ENCODE results near the gene ZNF835. TPM values are rescaled to one million over a fixed set of nuclear protein-coding genes. Genes with fewer than 3 reads are reported as not detected.

ZNF835 gene
- polyA plus RNA-seq, 2 of the 4 experiments (the other 2 are of a cell fraction), result not detected

DNA sequence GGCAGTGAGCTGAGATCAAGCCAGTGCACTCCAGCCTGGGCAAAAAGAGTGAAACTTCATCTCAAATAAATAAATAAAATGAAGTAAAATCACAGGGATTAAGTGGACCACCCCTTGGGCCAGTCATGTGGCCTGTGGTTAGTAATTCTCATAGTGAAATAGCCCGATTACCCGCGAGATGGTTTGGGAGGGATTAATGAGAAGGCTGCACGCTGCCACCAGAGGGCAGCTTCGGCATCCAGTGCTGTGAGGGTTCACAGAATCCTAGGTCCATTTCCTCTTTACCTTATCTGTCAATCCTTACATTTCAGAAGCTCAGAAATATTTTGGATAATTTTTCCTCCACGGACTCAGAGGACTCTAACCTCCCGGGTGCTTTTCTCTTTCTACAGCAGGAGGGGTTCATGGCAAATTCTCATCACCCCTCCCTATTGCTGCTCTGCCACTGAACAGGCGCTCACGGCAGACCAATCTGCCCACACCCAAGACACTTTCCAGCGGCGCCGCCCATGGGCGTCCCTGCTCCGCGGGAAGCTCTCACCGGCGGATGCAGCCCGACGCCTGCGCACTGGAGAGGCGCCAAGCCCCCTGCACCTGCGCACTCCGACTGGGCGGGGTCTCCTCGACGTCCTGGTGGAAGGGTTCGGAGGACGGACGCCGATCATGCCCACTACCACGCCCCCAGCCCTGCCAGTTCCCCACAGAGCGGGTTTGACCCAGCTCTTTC is 11.0 kb downstream of the ZNF835 start:
- H3K9me3 ChIP-seq, result peaks cover 49% of the 10 kb centered on the region
- H3K4me1 ChIP-seq, result no peaks in the 10 kb centered on the region
- ATAC-seq, result no peak
- no peak overlapping the region for H3K4me2 ChIP-seq
- DNase-seq (ENCODE audit: low read depth in 1 of 2, low spot score in 1 of 2), result no peak
- ChIA-PET CTCF (interaction anchor here (1.1 kb wide), 1 partner anchor 18 kb away, joined by 3 read pairs; no protein-coding TSS in a partner anchor), POLR2A (no interaction called here)
- WGBS (ENCODE audit: missing lambda C conversion rate), result 61% methylated on average over 23 of the region's 32 CpGs
- TF ChIP-seq, protein P1, sequence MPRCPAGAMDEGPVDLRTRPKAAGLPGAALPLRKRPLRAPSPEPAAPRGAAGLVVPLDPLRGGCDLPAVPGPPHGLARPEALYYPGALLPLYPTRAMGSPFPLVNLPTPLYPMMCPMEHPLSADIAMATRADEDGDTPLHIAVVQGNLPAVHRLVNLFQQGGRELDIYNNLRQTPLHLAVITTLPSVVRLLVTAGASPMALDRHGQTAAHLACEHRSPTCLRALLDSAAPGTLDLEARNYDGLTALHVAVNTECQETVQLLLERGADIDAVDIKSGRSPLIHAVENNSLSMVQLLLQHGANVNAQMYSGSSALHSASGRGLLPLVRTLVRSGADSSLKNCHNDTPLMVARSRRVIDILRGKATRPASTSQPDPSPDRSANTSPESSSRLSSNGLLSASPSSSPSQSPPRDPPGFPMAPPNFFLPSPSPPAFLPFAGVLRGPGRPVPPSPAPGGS (IDR thresholded peaks at IDR 0.05), result no peak
- TF ChIP-seq EHF (CRISPR knock-in tag; IDR thresholded peaks at IDR 0.05) (no peak), ZNF302 (CRISPR knock-in tag; IDR thresholded peaks at IDR 0.05) (no peak), HEYL (CRISPR knock-in tag; IDR thresholded peaks at IDR 0.05) (no peak), CEBPB (IDR thresholded peaks at IDR 0.05) (no peak), MAFK (IDR thresholded peaks at IDR 0.05; ENCODE audit: partially characterized antibody) (no peak), RAD21 (conservative IDR thresholded peaks at IDR 0.05 in 1 of 2, IDR thresholded peaks at IDR 0.05 in 1 of 2) (0 out of 5 replicates have a peak, but pooled peaks of 1 of the 2 experiments have one; percentile 15), EP300 (IDR thresholded peaks at IDR 0.05) (no peak)
- H3K4me3 ChIP-seq, result no peak overlapping the region
- no peak for FAIRE-seq
- H3K27ac ChIP-seq, result no peak overlapping the region

DNA sequence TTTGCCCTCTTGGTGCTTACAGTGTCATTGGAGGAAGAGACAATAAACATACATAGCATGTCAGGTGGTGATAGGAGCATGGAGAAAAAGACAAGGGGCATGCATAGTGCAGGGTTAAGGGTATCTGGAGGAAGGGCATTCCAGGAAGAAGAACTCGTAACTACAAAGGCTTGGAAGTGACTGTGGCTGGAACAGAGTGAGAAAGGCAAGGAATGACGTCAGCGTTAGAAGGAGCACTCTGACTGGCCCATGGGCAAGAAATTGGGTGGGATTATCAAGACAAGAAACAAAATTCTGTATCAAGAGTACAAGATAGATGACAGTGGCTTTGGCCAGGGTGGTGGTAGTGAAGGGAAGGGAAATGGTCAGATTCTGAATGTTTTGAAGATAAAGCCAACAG is 17.4 kb downstream of the ZNF835 start:
- FAIRE-seq, result no peak
- under 1% methylated on average over 3 of the region's 3 CpGs for WGBS (ENCODE audit: missing lambda C conversion rate)
- POLR2A ChIA-PET, result no interaction called here

DNA sequence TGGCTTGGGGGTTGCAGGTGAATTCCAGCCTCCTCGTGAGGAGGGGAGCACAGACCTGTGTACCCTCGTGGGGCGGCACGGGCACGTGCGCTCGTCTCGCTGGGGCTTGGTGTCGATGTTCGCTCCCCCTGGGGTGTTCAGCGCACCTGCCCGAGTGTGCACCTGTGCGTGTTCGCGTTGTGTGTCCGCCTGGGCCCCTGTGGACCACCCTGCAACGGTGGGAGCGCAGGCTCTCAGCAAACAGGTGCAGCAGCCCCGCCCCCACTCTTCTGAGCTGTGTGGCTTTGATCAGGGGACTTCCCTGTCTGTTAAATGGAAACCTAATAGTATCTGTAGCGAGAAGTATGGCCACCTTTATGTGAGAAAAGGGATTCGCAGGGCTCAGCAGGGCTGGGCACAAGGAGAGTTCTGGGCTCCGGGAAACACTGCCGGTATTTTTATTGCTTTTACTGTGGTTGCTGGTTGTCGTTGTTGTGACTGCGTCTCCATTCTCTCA is 28.0 kb downstream of the ZNF835 start:
- ChIA-PET CTCF (no interaction called here), POLR2A (no interaction called here)
- WGBS (ENCODE audit: missing lambda C conversion rate), result 52% methylated on average over 20 of the region's 25 CpGs
- no peak for DNase-seq (ENCODE audit: low read depth in 1 of 2, low spot score in 1 of 2)
- no peak overlapping the region for H3K4me3 ChIP-seq
- TF ChIP-seq CEBPB (IDR thresholded peaks at IDR 0.05) (no peak), RCOR1 (IDR thresholded peaks at IDR 0.05; ENCODE audit: low read depth, low read length) (no peak), POLR2A (IDR thresholded peaks at IDR 0.05; ENCODE audit: low read length) (no peak), EHF (CRISPR knock-in tag; IDR thresholded peaks at IDR 0.05) (no peak), CHD2 (IDR thresholded peaks at IDR 0.05; ENCODE audit: low read length, partially characterized antibody) (no peak), FOSB (CRISPR knock-in tag; IDR thresholded peaks at IDR 0.05) (no peak), KDM5A (IDR thresholded peaks at IDR 0.05) (no peak), BHLHE40 (IDR thresholded peaks at IDR 0.05; ENCODE audit: low read depth, low read length) (no peak), CBX2 (IDR thresholded peaks at IDR 0.05; ENCODE audit: borderline replicate concordance, low read depth) (no peak), MYC (IDR thresholded peaks at IDR 0.05; ENCODE audit: borderline replicate concordance, low read length) (no peak), NPAS2 (CRISPR knock-in tag; IDR thresholded peaks at IDR 0.05; ENCODE audit: borderline replicate concordance) (no peak), TFCP2L1 (CRISPR knock-in tag; IDR thresholded peaks at IDR 0.05) (no peak), ZC3H11A (IDR thresholded peaks at IDR 0.05) (no peak), JUNB (IDR thresholded peaks at IDR 0.05) (no peak), ZNF302 (CRISPR knock-in tag; IDR thresholded peaks at IDR 0.05) (no peak)
- TF ChIP-seq, protein P2, sequence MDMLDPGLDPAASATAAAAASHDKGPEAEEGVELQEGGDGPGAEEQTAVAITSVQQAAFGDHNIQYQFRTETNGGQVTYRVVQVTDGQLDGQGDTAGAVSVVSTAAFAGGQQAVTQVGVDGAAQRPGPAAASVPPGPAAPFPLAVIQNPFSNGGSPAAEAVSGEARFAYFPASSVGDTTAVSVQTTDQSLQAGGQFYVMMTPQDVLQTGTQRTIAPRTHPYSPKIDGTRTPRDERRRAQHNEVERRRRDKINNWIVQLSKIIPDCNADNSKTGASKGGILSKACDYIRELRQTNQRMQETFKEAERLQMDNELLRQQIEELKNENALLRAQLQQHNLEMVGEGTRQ (IDR thresholded peaks at IDR 0.05), result no peak
- TF ChIP-seq, protein P3, sequence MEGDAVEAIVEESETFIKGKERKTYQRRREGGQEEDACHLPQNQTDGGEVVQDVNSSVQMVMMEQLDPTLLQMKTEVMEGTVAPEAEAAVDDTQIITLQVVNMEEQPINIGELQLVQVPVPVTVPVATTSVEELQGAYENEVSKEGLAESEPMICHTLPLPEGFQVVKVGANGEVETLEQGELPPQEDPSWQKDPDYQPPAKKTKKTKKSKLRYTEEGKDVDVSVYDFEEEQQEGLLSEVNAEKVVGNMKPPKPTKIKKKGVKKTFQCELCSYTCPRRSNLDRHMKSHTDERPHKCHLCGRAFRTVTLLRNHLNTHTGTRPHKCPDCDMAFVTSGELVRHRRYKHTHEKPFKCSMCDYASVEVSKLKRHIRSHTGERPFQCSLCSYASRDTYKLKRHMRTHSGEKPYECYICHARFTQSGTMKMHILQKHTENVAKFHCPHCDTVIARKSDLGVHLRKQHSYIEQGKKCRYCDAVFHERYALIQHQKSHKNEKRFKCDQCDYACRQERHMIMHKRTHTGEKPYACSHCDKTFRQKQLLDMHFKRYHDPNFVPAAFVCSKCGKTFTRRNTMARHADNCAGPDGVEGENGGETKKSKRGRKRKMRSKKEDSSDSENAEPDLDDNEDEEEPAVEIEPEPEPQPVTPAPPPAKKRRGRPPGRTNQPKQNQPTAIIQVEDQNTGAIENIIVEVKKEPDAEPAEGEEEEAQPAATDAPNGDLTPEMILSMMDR (IDR thresholded peaks at IDR 0.05), result no peak
- TF ChIP-seq, protein P4, sequence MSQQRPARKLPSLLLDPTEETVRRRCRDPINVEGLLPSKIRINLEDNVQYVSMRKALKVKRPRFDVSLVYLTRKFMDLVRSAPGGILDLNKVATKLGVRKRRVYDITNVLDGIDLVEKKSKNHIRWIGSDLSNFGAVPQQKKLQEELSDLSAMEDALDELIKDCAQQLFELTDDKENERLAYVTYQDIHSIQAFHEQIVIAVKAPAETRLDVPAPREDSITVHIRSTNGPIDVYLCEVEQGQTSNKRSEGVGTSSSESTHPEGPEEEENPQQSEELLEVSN (IDR thresholded peaks at IDR 0.05; ENCODE audit: borderline replicate concordance, low read depth), result no peak
- TF ChIP-seq, protein P1 (IDR thresholded peaks at IDR 0.05), result no peak
- no peaks in the 10 kb centered on the region for H3K4me1 ChIP-seq
- H3K9me3 ChIP-seq, result peaks cover 66% of the 10 kb centered on the region
- no peak for FAIRE-seq
- ATAC-seq, result no peak
- H3K4me2 ChIP-seq, result no peak overlapping the region
- H3K27ac ChIP-seq, result no peak overlapping the region

More for the DNA sequence above, 17.4 kb downstream of the ZNF835 start:
- DNase-seq (ENCODE audit: low read depth in 1 of 2, low spot score in 1 of 2) (no peak), ATAC-seq (no peak)
- H3K4me2 ChIP-seq, result no peak overlapping the region
- peaks cover 61% of the 10 kb centered on the region for H3K9me3 ChIP-seq
- CTCF ChIA-PET, result no interaction called here
- H3K27ac ChIP-seq, result no peak overlapping the region
- TF ChIP-seq PHF8 (IDR thresholded peaks at IDR 0.05; ENCODE audit: borderline replicate concordance, low read depth) (no peak), MYC (IDR thresholded peaks at IDR 0.05; ENCODE audit: borderline replicate concordance, low read length) (no peak), MAFK (IDR thresholded peaks at IDR 0.05; ENCODE audit: partially characterized antibody) (no peak), RARB (CRISPR knock-in tag; IDR thresholded peaks at IDR 0.05) (no peak), FOSB (CRISPR knock-in tag; IDR thresholded peaks at IDR 0.05) (no peak)
- TF ChIP-seq, protein P5, sequence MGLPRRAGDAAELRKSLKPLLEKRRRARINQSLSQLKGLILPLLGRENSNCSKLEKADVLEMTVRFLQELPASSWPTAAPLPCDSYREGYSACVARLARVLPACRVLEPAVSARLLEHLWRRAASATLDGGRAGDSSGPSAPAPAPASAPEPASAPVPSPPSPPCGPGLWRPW (IDR thresholded peaks at IDR 0.05), result no peak
- no peak overlapping the region for H3K4me3 ChIP-seq
- H3K4me1 ChIP-seq, result no peaks in the 10 kb centered on the region
